PFSK-1 (cell line): Measurements from ENCODE around the gene DHRS4.

Experiments used
- FOXP2 ChIP-seq: optimal IDR thresholded peaks from 2 replicates; pipeline ENCODE3; 2011; ENCODE audit warnings: borderline replicate concordance, control low read depth, inconsistent platforms; ENCODE audit not compliant: insufficient read depth; ENCODE audit errors: extremely low read length, extremely low read depth
- POLR2AphosphoS5 ChIP-seq: IDR thresholded peaks from 2 replicates; pipeline ENCODE4 v1.6.1; 2012; ENCODE audit warnings: low read depth, mild to moderate bottlenecking, control low read depth, low read length, moderate library complexity
- REST ChIP-seq, 2 experiments: IDR thresholded peaks; 2 replicates each; pipeline versions ENCODE4 v1.6.1 to v1.8.0; 2011 to 2012; ENCODE audit warnings: low read depth in 2 of 2, low read length in 2 of 2, control low read depth in 1 of 2, inconsistent platforms in 1 of 2, mild to moderate bottlenecking in 1 of 2, moderate library complexity in 1 of 2; ENCODE audit not compliant: insufficient read depth in 1 of 2
- SIN3A ChIP-seq: IDR thresholded peaks from 2 replicates; pipeline ENCODE4 v1.6.1; 2012; ENCODE audit warnings: mild to moderate bottlenecking, low read length, moderate library complexity, borderline replicate concordance; ENCODE audit not compliant: insufficient read depth
- TAF1 ChIP-seq: IDR thresholded peaks from 2 replicates; pipeline ENCODE4 v1.6.1; 2012; ENCODE audit warnings: low read length, control low read depth, borderline replicate concordance; ENCODE audit not compliant: insufficient read depth

The DHRS4 gene

GRCh38 chr14:23932639-23933038 is 20.9 kb upstream of the DHRS4 start:
- TF ChIP-seq REST (IDR thresholded peaks at IDR 0.05; ENCODE audit: insufficient read depth in 1 of 2, low read depth in 2 of 2, low read length in 2 of 2) (no peak), TAF1 (no peak), SIN3A (no peak), FOXP2 (no peak), POLR2AphosphoS5 (no peak)

GRCh38 chr14:23933108-23933741 is 20.3 kb upstream of the DHRS4 start:
- TF ChIP-seq TAF1 (no peak), FOXP2 (no peak), POLR2AphosphoS5 (no peak), SIN3A (no peak), REST (IDR thresholded peaks at IDR 0.05; ENCODE audit: insufficient read depth in 1 of 2, low read depth in 2 of 2, low read length in 2 of 2) (no peak)

GRCh38 chr14:23933742-23934128 is 19.8 kb upstream of the DHRS4 start:
- TF ChIP-seq FOXP2 (no peak), SIN3A (no peak), REST (IDR thresholded peaks at IDR 0.05; ENCODE audit: insufficient read depth in 1 of 2, low read depth in 2 of 2, low read length in 2 of 2) (no peak), TAF1 (no peak), POLR2AphosphoS5 (no peak)

GRCh38 chr14:23935158-23935557 is 18.4 kb upstream of the DHRS4 start:
- no peak for TF ChIP-seq TAF1
- TF ChIP-seq POLR2AphosphoS5, result no peak
- no peak for TF ChIP-seq FOXP2
- TF ChIP-seq SIN3A, result no peak
- TF ChIP-seq REST (IDR thresholded peaks at IDR 0.05; ENCODE audit: insufficient read depth in 1 of 2, low read depth in 2 of 2, low read length in 2 of 2), result no peak
